ENCODE results near the gene NUTM2B. TPM values are rescaled to one million over a fixed set of nuclear protein-coding genes. Genes with fewer than 3 reads are reported as not detected.
"Not testable (repeated sequence)": the region's sequence is repeated elsewhere in the genome, so short reads cannot be mapped to it uniquely, and the experiment has no call there.

Gene NUTM2B
- total and polyA plus RNA-seq, 2 donors (not counting 1 experiment from before 2014, with no cell fraction given): 1.3 to 1.8 TPM

DNA sequence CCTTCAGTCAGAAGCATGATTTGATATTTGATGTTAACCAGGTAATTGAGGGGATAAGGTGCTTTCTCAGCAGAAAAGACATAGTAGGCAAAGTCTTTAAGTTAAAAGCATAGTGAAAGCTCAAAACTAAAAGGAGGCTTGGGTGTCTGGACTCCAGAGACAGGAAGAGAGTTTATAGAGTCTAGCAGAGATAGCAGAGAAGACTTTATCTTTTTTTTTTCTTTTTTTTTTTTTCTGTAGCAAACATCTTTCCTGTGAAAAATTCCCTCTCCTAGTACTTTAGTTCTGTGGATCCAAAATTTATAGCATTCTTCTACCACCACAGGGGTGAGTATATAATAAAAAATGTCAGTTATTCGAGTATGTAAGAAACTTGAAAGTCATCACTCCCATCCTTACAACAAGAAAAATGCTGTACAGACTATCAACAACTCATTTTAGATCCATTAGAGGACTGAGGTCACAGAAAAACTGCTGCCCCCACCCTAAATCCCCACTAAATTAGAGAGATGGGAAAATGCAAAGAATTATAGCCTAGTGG is 33.7 kb upstream of the NUTM2B start:
- H3K9me3 Mint-ChIP-seq (ENCODE audit: insufficient read depth); H3K4me1 Mint-ChIP-seq; H3K27ac ChIP-seq (ENCODE audit: low read length in 2 of 2); H3K4me2 ChIP-seq (replicated peaks; ENCODE audit: low read depth, low read length, poor library complexity, severe bottlenecking); H4K20me1 ChIP-seq (ENCODE audit: control insufficient read depth, insufficient read depth, low read length, poor library complexity, severe bottlenecking); H3K27me3 ChIP-seq (replicated peaks in 1 of 4; ENCODE audit: control extremely low read depth in 1 of 4, control insufficient read depth in 3 of 4, insufficient read depth in 4 of 4, low read length in 3 of 4); POLR2A ChIA-PET; H3K79me2 ChIP-seq (ENCODE audit: control insufficient read depth, insufficient read depth, low read length); CTCF ChIA-PET; H3K4me3 ChIP-seq (ENCODE audit: control extremely low read depth in 1 of 5, extremely low read depth in 1 of 5, insufficient read depth in 1 of 5, low read depth in 2 of 5, low read length in 4 of 5); H3K9ac ChIP-seq (ENCODE audit: low read length); H3K9me3 ChIP-seq (ENCODE audit: control extremely low read depth in 1 of 3, control insufficient read depth in 2 of 3, insufficient read depth in 1 of 3, low read length in 2 of 3); H3K27ac Mint-ChIP-seq; ATAC-seq (ENCODE audit: low read depth); H3K4me3 Mint-ChIP-seq; H3K4me1 ChIP-seq (ENCODE audit: control insufficient read depth in 2 of 2, insufficient read depth in 2 of 2, low read length in 2 of 2); intact Hi-C loops (cut with micrococcal nuclease); H3K27me3 Mint-ChIP-seq; H3K36me3 ChIP-seq (replicated peaks in 1 of 2; ENCODE audit: control extremely low read depth in 1 of 2, control insufficient read depth in 1 of 2, extremely low read depth in 1 of 2, insufficient read depth in 2 of 2, low read length in 1 of 2); H2AFZ ChIP-seq (ENCODE audit: insufficient read depth, low read depth, low read length, poor library complexity, severe bottlenecking); DNase-seq: not testable (repeated sequence)
- WGBS (ENCODE audit: insufficient coverage): no CpG with 5 or more reads among the region's 1 CpG

- H3K4me1 Mint-ChIP-seq; H3K27me3 Mint-ChIP-seq; H3K9ac ChIP-seq (ENCODE audit: low read length); H3K27ac Mint-ChIP-seq; H3K27ac ChIP-seq (ENCODE audit: low read length in 2 of 2); H3K9me3 Mint-ChIP-seq (ENCODE audit: insufficient read depth); H3K4me2 ChIP-seq (replicated peaks; ENCODE audit: low read depth, low read length, poor library complexity, severe bottlenecking); DNase-seq; ATAC-seq (ENCODE audit: low read depth); H3K4me3 ChIP-seq (ENCODE audit: control extremely low read depth in 1 of 5, extremely low read depth in 1 of 5, insufficient read depth in 1 of 5, low read depth in 2 of 5, low read length in 4 of 5); H3K79me2 ChIP-seq (ENCODE audit: control insufficient read depth, insufficient read depth, low read length); H3K4me3 Mint-ChIP-seq; H2AFZ ChIP-seq (ENCODE audit: insufficient read depth, low read depth, low read length, poor library complexity, severe bottlenecking); H3K4me1 ChIP-seq (ENCODE audit: control insufficient read depth in 2 of 2, insufficient read depth in 2 of 2, low read length in 2 of 2); POLR2A ChIA-PET; CTCF ChIA-PET; H4K20me1 ChIP-seq (ENCODE audit: control insufficient read depth, insufficient read depth, low read length, poor library complexity, severe bottlenecking); intact Hi-C loops (cut with micrococcal nuclease); H3K27me3 ChIP-seq (replicated peaks in 1 of 4; ENCODE audit: control extremely low read depth in 1 of 4, control insufficient read depth in 3 of 4, insufficient read depth in 4 of 4, low read length in 3 of 4); H3K36me3 ChIP-seq (replicated peaks in 1 of 2; ENCODE audit: control extremely low read depth in 1 of 2, control insufficient read depth in 1 of 2, extremely low read depth in 1 of 2, insufficient read depth in 2 of 2, low read length in 1 of 2); H3K9me3 ChIP-seq (ENCODE audit: control extremely low read depth in 1 of 3, control insufficient read depth in 2 of 3, insufficient read depth in 1 of 3, low read length in 2 of 3): not testable (repeated sequence)
- no CpG with 5 or more reads among the region's 2 CpGs for WGBS (ENCODE audit: insufficient coverage)
Observed at GRCh38 chr10:79674878-79675277, 28.1 kb upstream of the NUTM2B start.

DNA sequence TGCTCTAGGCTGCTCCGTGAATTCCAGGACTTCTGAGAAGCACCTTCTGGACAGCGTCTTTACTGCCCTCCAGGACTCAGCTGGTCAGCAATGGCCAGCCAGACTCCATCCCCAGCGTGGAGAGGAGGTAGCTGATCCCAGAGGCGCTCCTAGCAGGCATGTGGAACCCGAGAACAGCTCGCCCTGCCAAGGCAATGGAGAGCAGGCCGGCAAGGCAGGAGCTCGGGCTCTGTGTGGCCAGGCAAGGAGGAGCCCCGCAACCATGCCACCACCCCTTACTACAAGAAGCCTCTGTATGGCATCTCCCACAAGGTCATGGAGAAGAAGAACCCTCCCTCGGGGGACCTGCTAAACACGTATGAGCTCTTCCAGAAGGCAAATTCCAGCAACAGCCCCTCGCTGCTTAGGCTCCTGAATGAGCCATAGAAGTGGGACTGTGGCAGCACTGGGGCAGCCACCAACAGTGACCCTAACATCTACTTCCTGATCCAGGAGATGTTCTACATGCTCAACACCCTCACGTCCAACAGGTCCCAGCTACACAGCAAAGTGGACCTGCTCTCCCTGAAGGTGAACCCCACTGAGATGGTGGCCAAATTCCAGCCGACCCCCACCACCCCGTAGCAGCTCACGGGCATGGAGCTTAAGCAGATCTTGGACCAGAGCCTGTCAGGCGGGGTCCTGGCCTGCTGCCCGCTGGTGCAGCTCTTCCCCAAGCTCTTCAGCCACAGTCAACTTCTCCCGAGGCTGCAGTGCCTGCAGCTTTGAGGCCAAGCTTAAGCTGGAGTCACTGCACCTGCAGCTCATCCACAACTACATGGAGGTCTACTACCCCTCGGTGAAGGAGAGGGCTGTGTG is 19.8 kb upstream of the NUTM2B start:
- intact Hi-C loops (cut with micrococcal nuclease); H3K27me3 ChIP-seq (replicated peaks in 1 of 4; ENCODE audit: control extremely low read depth in 1 of 4, control insufficient read depth in 3 of 4, insufficient read depth in 4 of 4, low read length in 3 of 4); DNase-seq; H3K27ac ChIP-seq (ENCODE audit: low read length in 2 of 2); H3K27me3 Mint-ChIP-seq; H3K4me1 ChIP-seq (ENCODE audit: control insufficient read depth in 2 of 2, insufficient read depth in 2 of 2, low read length in 2 of 2); H3K79me2 ChIP-seq (ENCODE audit: control insufficient read depth, insufficient read depth, low read length); H3K4me1 Mint-ChIP-seq; POLR2A ChIA-PET; H3K9me3 ChIP-seq (ENCODE audit: control extremely low read depth in 1 of 3, control insufficient read depth in 2 of 3, insufficient read depth in 1 of 3, low read length in 2 of 3); H3K4me3 ChIP-seq (ENCODE audit: control extremely low read depth in 1 of 5, extremely low read depth in 1 of 5, insufficient read depth in 1 of 5, low read depth in 2 of 5, low read length in 4 of 5); H3K36me3 ChIP-seq (replicated peaks in 1 of 2; ENCODE audit: control extremely low read depth in 1 of 2, control insufficient read depth in 1 of 2, extremely low read depth in 1 of 2, insufficient read depth in 2 of 2, low read length in 1 of 2); H4K20me1 ChIP-seq (ENCODE audit: control insufficient read depth, insufficient read depth, low read length, poor library complexity, severe bottlenecking); ATAC-seq (ENCODE audit: low read depth); H3K4me3 Mint-ChIP-seq; H3K27ac Mint-ChIP-seq; H3K4me2 ChIP-seq (replicated peaks; ENCODE audit: low read depth, low read length, poor library complexity, severe bottlenecking); H2AFZ ChIP-seq (ENCODE audit: insufficient read depth, low read depth, low read length, poor library complexity, severe bottlenecking); H3K9me3 Mint-ChIP-seq (ENCODE audit: insufficient read depth); CTCF ChIA-PET; H3K9ac ChIP-seq (ENCODE audit: low read length): not testable (repeated sequence)
- 95% methylated on average over 18 of the region's 20 CpGs for WGBS (ENCODE audit: insufficient coverage)

Data from B cell (primary cell).